ENCODE data around the gene LEMD1. TPM values are rescaled to one million over a fixed set of nuclear protein-coding genes. Genes with fewer than 3 reads are reported as not detected.
A peak's percentile ranks its signal among the peaks of the same experiment; 100 is the strongest.

LEMD1 gene, protein sequence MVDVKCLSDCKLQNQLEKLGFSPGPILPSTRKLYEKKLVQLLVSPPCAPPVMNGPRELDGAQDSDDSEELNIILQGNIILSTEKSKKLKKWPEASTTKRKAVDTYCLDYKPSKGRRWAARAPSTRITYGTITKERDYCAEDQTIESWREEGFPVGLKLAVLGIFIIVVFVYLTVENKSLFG
- not detected for total RNA-seq
- not detected for polyA plus RNA-seq
- total RNA-seq = 0 reads per million in 6 experiments

DNA sequence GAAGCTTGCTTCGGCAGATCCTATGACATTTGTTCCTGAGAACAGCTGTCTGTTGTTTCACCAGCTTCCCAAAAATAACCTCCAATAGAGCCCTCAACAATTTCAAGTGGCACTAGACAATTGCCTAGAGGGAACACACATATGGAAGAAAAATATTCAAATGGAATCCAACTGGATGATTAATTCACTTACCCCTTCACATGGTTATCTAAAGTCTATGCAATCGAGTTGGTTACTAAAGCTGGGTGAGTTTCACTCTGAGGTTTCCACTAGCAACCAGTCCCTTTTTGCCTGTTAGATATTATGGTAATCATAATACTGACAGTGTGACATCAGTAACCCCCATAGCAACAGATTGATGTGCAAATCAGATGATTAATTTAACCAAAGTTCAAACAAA, at the start of gene LEMD1:
Gene LEMD1, minus strand, starts transcription at position 259 of the 400 bp plus-strand sequence. CDS start 1,520 bp downstream, outside the sequence.
- no peak for ATAC-seq
- H3K27me3 Mint-ChIP-seq = peaks cover 2 to 25% (median 15%) of the 10 kb centered on the region in 5 donors

DNA sequence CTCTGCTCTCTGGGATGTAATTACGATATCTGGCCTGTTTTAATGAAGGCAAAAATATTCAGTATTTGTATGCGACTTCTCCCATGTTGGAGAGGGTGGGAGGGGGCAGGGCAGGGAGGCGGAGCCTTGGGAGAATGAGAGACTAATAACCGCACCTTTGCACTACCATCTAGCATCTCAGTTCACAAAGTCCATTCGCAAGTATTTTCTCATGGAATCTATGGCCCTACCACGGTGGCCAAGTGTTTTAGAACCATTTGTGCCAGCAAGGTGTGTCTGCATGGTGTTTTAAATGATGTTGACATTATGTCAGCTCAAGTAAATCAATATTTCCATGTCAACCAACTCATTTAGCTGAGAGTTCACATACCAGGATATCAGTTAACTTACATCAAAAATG, 48.3 kb upstream of the LEMD1 start:
- H3K36me3 Mint-ChIP-seq = peaks cover 0 to 7% (median 5%) of the 10 kb centered on the region in 3 donors
- POLR2A ChIA-PET = no interaction called here
- H3K9me3 Mint-ChIP-seq = peaks cover 0 to 15% (median 8%) of the 10 kb centered on the region in 9 donors
- ATAC-seq = no peak
- DNase-seq = no peak
- H3K4me1 Mint-ChIP-seq = peaks cover 4 to 15% (median 7%) of the 10 kb centered on the region in 4 donors
- peak overlapping the region in 1 of 10 donors; percentile 11 for H3K27ac Mint-ChIP-seq
- no peak overlapping the region for H3K4me3 Mint-ChIP-seq
- peaks cover 19 to 68% (median 43%) of the 10 kb centered on the region in 5 donors for H3K27me3 Mint-ChIP-seq

More for the DNA sequence above, at the start of gene LEMD1:
- Mint-ChIP-seq H3K4me1 (peaks cover 0 to 3% (median under 1%) of the 10 kb centered on the region in 4 donors), H3K36me3 (no peaks in the 10 kb centered on the region), H3K4me3 (no peak within 1 kb of the TSS), H3K9me3 (no peaks in the 10 kb centered on the region), H3K27ac (peak within 1 kb of the TSS in 1 of 10 donors; percentile 30)
- POLR2A ChIA-PET = no interaction called here
- DNase-seq = no peak

DNA sequence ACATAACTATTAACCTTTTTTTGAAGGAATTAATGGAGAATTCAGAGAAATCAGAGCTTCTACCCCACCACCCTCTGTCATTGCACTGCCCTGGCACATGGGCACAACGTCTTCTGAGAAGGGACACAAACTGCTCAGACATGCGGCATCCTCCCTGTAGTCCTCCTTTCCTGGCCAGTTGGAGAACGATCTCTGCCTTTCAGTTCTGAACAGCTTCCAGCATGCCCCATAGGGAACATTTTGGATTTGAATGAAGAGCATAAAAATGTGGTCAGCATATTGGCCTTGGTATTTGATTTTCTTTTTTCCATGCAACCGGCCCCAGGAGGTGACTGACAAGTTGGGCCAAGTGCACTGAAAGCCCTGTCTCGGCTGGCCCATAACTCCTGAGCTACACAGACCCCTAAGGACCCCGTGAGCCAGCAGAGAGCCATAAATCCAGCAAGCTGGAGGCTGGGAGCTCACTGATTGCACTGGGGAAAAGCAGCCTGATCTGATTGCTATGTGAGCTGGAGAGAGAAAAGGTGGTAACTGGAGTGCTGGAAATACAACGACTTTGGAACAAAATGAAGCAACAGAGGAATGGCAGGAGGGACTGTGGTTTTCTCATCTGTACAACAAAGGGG, 44.9 kb upstream of the LEMD1 start:
- ATAC-seq (no peak), DNase-seq (no peak)
- peaks cover 10 to 36% (median 18%) of the 10 kb centered on the region in 5 donors for H3K27me3 Mint-ChIP-seq
- no peaks in the 10 kb centered on the region for H3K36me3 Mint-ChIP-seq
- H3K9me3 Mint-ChIP-seq = no peaks in the 10 kb centered on the region
- H3K4me3 Mint-ChIP-seq = no peak overlapping the region
- no peaks in the 10 kb centered on the region for H3K4me1 Mint-ChIP-seq
- POLR2A ChIA-PET = interaction anchor here (1.1 kb wide), 1 partner anchor 11 kb away, joined by 3 read pairs; the partner anchor contains the start of gene BLACAT1
- no peak overlapping the region for H3K27ac Mint-ChIP-seq

GRCh38 chr1:205465392-205465791, 43.5 kb upstream of the LEMD1 start:
- H3K27me3 Mint-ChIP-seq = peaks cover 12 to 33% (median 22%) of the 10 kb centered on the region in 5 donors
- no peaks in the 10 kb centered on the region for H3K4me1 Mint-ChIP-seq
- no peaks in the 10 kb centered on the region for H3K36me3 Mint-ChIP-seq
- DNase-seq (no peak), ATAC-seq (no peak)
- H3K4me3 Mint-ChIP-seq = no peak overlapping the region
- POLR2A ChIA-PET = no interaction called here
- no peaks in the 10 kb centered on the region for H3K9me3 Mint-ChIP-seq
- H3K27ac Mint-ChIP-seq = no peak overlapping the region

GRCh38 chr1:205458777-205459566, 37.1 kb upstream of the LEMD1 start:
- POLR2A ChIA-PET = no interaction called here

DNA sequence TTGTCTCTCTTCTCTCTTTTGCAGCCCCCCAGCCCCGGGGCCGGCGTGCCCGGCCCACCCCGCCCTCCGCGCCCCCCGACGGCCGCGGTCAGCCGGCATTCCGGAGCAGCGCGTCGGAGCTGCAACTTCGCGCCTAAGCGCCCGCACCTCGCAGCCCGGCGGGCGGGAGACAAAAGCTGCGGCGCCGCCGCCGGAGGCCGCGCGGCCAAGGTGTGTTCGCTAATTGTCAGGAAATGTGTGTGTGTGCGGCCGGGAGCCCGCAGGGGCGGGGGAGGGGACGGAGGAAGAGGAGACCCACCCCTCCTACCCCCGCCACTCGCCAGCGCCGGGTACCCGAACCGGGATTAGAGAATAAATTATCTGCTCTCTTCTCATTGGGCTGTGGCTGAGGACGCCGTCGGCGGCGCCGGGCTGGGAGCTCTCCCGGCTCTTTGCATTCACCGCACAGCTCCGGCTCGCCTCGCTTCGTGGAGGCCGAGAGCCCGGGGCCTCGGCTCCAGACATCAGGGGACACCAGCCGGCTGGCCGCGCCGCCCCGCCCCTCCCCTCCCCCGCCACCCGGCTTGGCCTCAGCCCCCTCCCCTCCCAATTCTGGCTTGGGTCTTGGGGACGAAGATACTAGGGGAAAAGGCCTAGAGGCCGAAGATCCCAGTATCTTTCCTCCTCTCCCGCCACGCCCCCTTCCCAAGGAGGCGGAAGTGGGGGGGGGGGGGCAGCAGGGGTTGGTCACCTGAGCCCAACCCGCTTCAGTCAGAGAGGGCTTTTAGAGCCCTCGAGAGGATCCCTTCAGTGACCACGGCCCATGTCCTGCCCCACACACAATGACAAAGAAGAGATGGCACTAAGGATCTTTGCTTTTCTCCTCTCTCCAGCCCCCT, 35.3 kb upstream of the LEMD1 start:
- ATAC-seq = peak; percentile 33 to 48
- H3K27me3 Mint-ChIP-seq = peaks cover 37 to 80% (median 66%) of the 10 kb centered on the region in 5 donors
- peaks cover 11 to 23% (median 15%) of the 10 kb centered on the region in 4 donors for H3K4me1 Mint-ChIP-seq
- H3K9me3 Mint-ChIP-seq = peaks cover 0 to 2% (median 0%) of the 10 kb centered on the region in 9 donors
- H3K4me3 Mint-ChIP-seq = peak overlapping the region; percentile 68 to 87 (median 78)
- peak in 1 of 10 donors; percentile 41 for DNase-seq
- no peak overlapping the region for H3K27ac Mint-ChIP-seq
- POLR2A ChIA-PET = interaction anchor here (1.2 kb wide), 1 partner anchor 16 kb away, joined by 4 read pairs; no protein-coding TSS in a partner anchor
- H3K36me3 Mint-ChIP-seq = peaks cover 0 to 3% (median 0%) of the 10 kb centered on the region in 3 donors

More at GRCh38 chr1:205458777-205459566, 37.1 kb upstream of the LEMD1 start:
- H3K27me3 Mint-ChIP-seq = peaks cover 32 to 61% (median 51%) of the 10 kb centered on the region in 5 donors
- peaks cover 11 to 23% (median 15%) of the 10 kb centered on the region in 4 donors for H3K4me1 Mint-ChIP-seq
- H3K27ac Mint-ChIP-seq = no peak overlapping the region
- DNase-seq = peak in 4 of 10 donors; percentile 10 to 33 (median 24)
- peak; percentile 60 to 67 for ATAC-seq
- peaks cover 0 to 2% (median 0%) of the 10 kb centered on the region in 9 donors for H3K9me3 Mint-ChIP-seq
- peaks cover 0 to 3% (median 0%) of the 10 kb centered on the region in 3 donors for H3K36me3 Mint-ChIP-seq
- H3K4me3 Mint-ChIP-seq = no peak overlapping the region

DNA sequence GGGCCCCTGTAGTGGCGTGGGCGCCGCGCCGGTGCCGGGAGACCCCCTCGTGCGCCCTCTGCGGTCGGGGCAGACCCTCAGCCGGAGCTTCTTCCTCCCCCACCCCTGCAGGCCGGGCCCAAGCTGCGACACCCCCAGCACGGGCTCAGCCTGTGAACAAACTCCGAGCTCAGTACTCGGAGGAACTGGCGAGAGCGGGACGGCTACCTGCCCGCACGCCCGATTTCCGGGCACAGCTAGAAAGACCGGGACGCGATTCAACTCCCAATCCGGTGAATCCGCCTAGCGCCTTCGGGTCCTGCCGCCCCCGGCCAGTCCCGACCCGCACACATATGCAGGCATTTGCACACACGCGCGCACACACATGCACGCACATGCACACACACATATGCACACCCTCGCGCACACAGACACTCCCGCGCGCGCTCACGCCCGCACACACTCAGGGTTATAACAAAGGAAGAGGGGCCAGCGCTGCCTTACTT, 34.6 kb upstream of the LEMD1 start:
- POLR2A ChIA-PET = interaction anchor here (1.0 to 1.2 kb wide), 2 partner anchors 10 to 15 kb away, joined by 3 to 4 read pairs; no protein-coding TSS in a partner anchor
- H3K27me3 Mint-ChIP-seq = peaks cover 39 to 87% (median 67%) of the 10 kb centered on the region in 5 donors
- H3K36me3 Mint-ChIP-seq = peaks cover 0 to 3% (median 0%) of the 10 kb centered on the region in 3 donors
- peaks cover 11 to 23% (median 15%) of the 10 kb centered on the region in 4 donors for H3K4me1 Mint-ChIP-seq
- no peak overlapping the region for H3K27ac Mint-ChIP-seq
- peak; percentile 52 to 56 for ATAC-seq
- peak in 1 of 10 donors; percentile 60 for DNase-seq
- peak overlapping the region; percentile 68 to 87 (median 82) for H3K4me3 Mint-ChIP-seq
- peaks cover 0 to 2% (median 0%) of the 10 kb centered on the region in 9 donors for H3K9me3 Mint-ChIP-seq

- peak in 1 of 10 donors; percentile 21 for DNase-seq
- Mint-ChIP-seq H3K9me3 (peaks cover 0 to 2% (median 0%) of the 10 kb centered on the region in 9 donors), H3K27me3 (peaks cover 42 to 93% (median 70%) of the 10 kb centered on the region in 5 donors), H3K27ac (peak within 1 kb of the TSS in 2 of 10 donors; percentile 15 to 90), H3K36me3 (peaks cover 0 to 3% (median 0%) of the 10 kb centered on the region in 3 donors), H3K4me3 (peak within 1 kb of the TSS; percentile 68 to 87 (median 82)), H3K4me1 (peaks cover 11 to 23% (median 15%) of the 10 kb centered on the region in 4 donors)
- POLR2A ChIA-PET = interaction anchor here (1.0 kb wide), 1 partner anchor 10 kb away, joined by 3 read pairs; no protein-coding TSS in a partner anchor
- ATAC-seq = peak; percentile 21 to 32
These were observed 33.9 kb upstream of the LEMD1 start, which contains the start of gene BLACAT1 for GRCh38 chr1:205455581-205456382. Gene BLACAT1 (minus strand): TSS chr1:205456045.

DNA sequence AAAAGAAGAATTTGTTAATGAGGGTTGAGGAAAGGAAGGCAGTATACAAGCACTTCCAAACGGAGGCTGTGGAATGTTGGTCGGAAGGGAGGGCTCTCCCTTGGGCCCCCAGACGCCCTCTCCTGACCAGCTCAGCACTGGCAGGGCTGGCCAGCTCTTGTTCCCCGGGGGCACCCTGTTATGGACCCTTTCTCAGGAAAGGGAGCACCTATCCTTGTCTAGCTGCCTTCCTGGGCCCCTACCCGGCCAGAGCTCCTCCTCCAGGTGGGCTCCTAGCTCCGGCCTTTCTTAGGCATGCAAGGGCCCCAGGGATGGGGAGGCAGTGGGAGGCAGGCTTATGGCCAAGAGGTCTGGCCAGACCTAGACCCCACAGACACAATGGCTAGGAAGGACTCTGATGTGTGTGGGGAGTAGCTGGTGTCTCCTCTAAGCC, 33.1 kb upstream of the LEMD1 start:
- POLR2A ChIA-PET = no interaction called here
- Mint-ChIP-seq H3K9me3 (peaks cover 0 to 2% (median 0%) of the 10 kb centered on the region in 9 donors), H3K4me3 (peak overlapping the region in 4 of 10 donors; percentile 32 to 85 (median 57)), H3K27me3 (peaks cover 39 to 92% (median 68%) of the 10 kb centered on the region in 5 donors), H3K4me1 (peaks cover 12 to 23% (median 15%) of the 10 kb centered on the region in 4 donors), H3K36me3 (peaks cover 0 to 3% (median 0%) of the 10 kb centered on the region in 3 donors), H3K27ac (no peak overlapping the region)
- DNase-seq = no peak
- ATAC-seq = no peak

DNA sequence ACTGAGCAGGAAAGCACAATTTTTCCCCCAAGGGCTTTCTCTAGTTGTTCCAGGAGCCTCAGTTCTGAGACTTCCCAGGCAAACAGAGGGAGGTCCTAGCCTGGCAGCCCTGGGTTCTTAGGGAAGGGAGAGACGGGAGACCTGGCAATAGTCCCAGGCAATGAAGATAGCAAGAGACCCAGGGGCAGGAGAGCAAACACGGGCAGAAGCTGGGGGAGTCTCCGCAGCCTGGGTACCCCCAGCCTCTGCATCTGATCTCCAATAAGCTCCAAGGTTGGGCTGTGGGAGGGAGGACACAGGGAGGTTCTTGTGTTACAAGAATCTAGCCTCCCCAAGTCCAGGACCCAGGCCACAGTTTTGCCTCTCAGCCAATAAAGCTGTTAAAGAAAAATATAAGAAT, 31.6 kb upstream of the LEMD1 start:
- ATAC-seq (no peak), DNase-seq (no peak)
- Mint-ChIP-seq H3K36me3 (peaks cover 0 to 3% (median 0%) of the 10 kb centered on the region in 3 donors), H3K4me3 (no peak overlapping the region), H3K9me3 (peaks cover 0 to 2% (median 0%) of the 10 kb centered on the region in 9 donors), H3K27me3 (peaks cover 32 to 78% (median 56%) of the 10 kb centered on the region in 5 donors), H3K4me1 (peaks cover 12 to 23% (median 15%) of the 10 kb centered on the region in 4 donors), H3K27ac (no peak overlapping the region)
- POLR2A ChIA-PET = no interaction called here
